CD4-positive, alpha-beta T cell treated with Interleukin-12 subunit alpha and Interleukin-12 subunit beta, for 1 hour (primary cell): ENCODE data around the gene NEMF.
"Not testable (repeated sequence)": the region's sequence is repeated elsewhere in the genome, so short reads cannot be mapped to it uniquely, and the experiment has no call there.

Source experiments
- DNase-seq: peaks from one replicate; pipeline ENCODE4 v3.0.0-alpha.2; 2020

The NEMF gene

GRCh38 chr14:49852301-49853157, at the start of gene NEMF:
TSS of gene NEMF (minus strand) at chr14:49852788. CDS start at chr14:49852753, 35 bp downstream.
- peak; percentile 88 for DNase-seq

GRCh38 chr14:49900973-49901372, 48.4 kb upstream of the NEMF start:
- DNase-seq = no peak

- no peak for DNase-seq
Observed at GRCh38 chr14:49898485-49898884, 45.9 kb upstream of the NEMF start.

- DNase-seq = no peak
Observed at GRCh38 chr14:49897965-49898364, 45.4 kb upstream of the NEMF start.

- no peak for DNase-seq
Observed at GRCh38 chr14:49897414-49897813, 44.8 kb upstream of the NEMF start.

- no peak for DNase-seq
Observed at GRCh38 chr14:49896966-49897365, 44.4 kb upstream of the NEMF start.

GRCh38 chr14:49896272-49896671, 43.7 kb upstream of the NEMF start:
- DNase-seq = not testable (repeated sequence)

- no peak for DNase-seq
Observed at GRCh38 chr14:49895480-49895879, 42.9 kb upstream of the NEMF start.

GRCh38 chr14:49894214-49895107, 41.9 kb upstream of the NEMF start:
- peak; percentile 31 for DNase-seq

GRCh38 chr14:49893309-49894213, 41.0 kb upstream of the NEMF start:
- peak; percentile 80 for DNase-seq

GRCh38 chr14:49892636-49893308, 40.2 kb upstream of the NEMF start, which contains the start of gene ARF6:
TSS of gene ARF6 (plus strand) at chr14:49893082. CDS start at chr14:49893737, 655 bp downstream.
- peak; percentile 96 for DNase-seq

- DNase-seq = peak; percentile 62
Observed at GRCh38 chr14:49892301-49892635, 39.7 kb upstream of the NEMF start.

- no peak for DNase-seq
Observed at GRCh38 chr14:49888293-49888692, 35.7 kb upstream of the NEMF start.

GRCh38 chr14:49886523-49886922, 33.9 kb upstream of the NEMF start:
- no peak for DNase-seq

- DNase-seq = no peak
Observed at GRCh38 chr14:49882826-49883694, 30.5 kb upstream of the NEMF start.

- no peak for DNase-seq
Observed at GRCh38 chr14:49881350-49882001, 28.9 kb upstream of the NEMF start.

- no peak for DNase-seq
Observed at GRCh38 chr14:49880267-49881064, 27.9 kb upstream of the NEMF start.

GRCh38 chr14:49879646-49880204, 27.1 kb upstream of the NEMF start:
- DNase-seq = peak; percentile 78

- no peak for DNase-seq
Observed at GRCh38 chr14:49876563-49877127, 24.1 kb upstream of the NEMF start.
